Femur (tissue), 1 donor: ENCODE data around the gene TBKBP1.
A peak's percentile ranks its signal among the peaks of the same experiment; 100 is the strongest.

Source experiments
- DNase-seq: peaks from one replicate; pipeline ENCODE4 v3.0.0-alpha.2; 2017

The TBKBP1 gene

GRCh38 chr17:47698749-47699535 is 5.0 kb downstream of the TBKBP1 start:
- DNase-seq = peak; percentile 78

GRCh38 chr17:47699536-47699840 is 5.5 kb downstream of the TBKBP1 start:
- no peak for DNase-seq

- DNase-seq = no peak
Observed at GRCh38 chr17:47700471-47701449, 6.8 kb downstream of the TBKBP1 start.

GRCh38 chr17:47701608-47702007 is 7.6 kb downstream of the TBKBP1 start:
- no peak for DNase-seq

DNA sequence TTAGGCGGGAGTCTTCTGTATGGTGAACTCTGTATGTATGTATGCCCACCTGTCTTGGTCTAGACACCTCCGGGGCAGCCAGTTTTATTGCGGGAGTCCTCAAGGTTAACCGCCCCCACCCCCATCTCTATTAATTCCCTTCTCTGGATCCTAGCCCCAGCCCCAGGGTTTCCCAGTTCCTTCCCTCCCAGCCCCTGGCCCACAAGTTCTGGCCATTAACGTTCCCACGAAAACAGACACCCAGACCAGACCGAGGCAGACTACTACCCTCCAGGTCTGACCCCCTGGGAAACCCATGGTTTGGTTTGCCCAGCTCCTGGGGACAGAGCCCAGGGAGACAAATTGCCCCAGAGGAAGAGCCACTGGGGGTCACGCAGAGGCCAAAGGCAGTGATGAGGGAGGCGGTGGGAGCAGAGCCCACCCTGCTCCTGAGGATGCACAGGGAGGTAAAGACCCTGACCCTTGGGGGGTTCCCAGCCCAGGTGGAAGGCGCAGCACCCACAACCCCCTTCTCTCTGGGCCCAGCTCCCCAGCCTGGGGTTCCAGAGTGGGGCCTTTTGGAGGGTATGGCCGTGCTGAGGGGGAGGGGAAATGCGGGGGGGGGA is 8.5 kb downstream of the TBKBP1 start:
- DNase-seq = no peak

DNA sequence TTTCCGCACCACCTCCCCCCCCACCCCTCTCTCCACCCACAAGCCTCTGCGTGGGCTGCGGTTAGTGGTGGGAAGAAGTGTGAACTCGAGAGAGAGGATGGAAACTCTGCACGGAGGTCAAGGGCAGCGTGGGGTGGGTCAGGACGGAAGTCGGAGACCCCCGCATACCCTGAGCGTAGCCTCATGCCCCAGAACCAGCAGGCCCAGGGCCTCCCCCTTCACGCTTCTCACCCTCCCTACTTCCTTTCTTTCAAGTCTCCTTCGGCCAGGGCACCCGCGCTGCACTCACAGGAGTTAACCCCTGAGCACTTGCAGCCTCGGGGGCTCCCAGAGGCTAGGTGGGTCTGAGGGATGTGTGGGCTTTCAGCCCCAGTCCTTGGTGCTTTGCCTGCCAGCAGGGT is 9.2 kb downstream of the TBKBP1 start:
- no peak for DNase-seq

GRCh38 chr17:47703671-47704070 is 9.7 kb downstream of the TBKBP1 start:
- no peak for DNase-seq

- DNase-seq = no peak
Observed at GRCh38 chr17:47704116-47704515, 10.2 kb downstream of the TBKBP1 start.

- no peak for DNase-seq
Observed at GRCh38 chr17:47704736-47705135, 10.8 kb downstream of the TBKBP1 start.

DNA sequence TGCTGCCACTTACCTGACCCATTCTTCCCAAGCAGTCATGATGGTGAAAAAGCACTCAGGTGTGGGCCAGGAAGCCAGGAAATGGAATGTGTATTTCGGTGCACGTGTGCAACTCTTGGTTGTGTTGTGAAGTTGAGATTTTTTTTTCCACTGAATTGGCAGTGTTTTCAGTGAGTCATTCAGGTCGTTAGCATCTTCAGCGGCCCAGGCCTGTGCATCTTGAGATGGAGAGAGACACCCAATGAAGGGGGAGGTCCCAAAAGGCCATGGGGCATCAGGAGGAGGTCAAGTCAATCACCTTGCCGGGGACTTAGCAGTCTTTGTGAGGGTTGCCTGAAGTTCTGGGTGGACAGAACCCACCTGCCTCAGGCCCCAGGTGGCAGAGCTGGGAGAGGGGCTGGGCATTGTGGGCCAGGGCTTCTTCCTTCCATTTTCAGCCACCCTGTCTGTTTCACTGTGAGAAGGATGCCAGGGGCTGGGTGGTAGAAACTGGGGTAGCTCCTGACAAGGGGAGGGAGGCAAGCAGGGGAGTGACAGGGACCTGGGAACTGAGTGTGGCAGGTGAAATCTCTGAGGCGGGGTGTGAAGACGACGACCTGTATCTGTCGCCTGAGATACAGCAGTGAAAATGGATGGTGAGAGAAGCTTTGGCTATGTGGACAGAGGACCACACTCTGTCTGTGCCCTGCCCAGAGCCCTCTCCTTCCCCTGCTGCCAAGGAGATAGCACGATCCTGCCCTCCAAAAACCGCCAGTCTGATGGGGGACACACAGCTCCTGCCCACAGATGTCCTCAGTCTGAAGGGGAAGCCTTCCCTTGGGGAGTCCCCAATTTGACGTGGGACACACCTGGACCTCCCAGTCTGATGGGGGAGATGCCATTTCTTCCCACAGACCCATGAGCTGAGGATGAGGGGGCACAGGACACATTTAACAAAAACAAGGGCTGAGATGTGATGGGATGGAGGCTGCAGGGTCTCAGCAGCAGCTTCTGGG is 11.9 kb downstream of the TBKBP1 start:
- no peak for DNase-seq

DNA sequence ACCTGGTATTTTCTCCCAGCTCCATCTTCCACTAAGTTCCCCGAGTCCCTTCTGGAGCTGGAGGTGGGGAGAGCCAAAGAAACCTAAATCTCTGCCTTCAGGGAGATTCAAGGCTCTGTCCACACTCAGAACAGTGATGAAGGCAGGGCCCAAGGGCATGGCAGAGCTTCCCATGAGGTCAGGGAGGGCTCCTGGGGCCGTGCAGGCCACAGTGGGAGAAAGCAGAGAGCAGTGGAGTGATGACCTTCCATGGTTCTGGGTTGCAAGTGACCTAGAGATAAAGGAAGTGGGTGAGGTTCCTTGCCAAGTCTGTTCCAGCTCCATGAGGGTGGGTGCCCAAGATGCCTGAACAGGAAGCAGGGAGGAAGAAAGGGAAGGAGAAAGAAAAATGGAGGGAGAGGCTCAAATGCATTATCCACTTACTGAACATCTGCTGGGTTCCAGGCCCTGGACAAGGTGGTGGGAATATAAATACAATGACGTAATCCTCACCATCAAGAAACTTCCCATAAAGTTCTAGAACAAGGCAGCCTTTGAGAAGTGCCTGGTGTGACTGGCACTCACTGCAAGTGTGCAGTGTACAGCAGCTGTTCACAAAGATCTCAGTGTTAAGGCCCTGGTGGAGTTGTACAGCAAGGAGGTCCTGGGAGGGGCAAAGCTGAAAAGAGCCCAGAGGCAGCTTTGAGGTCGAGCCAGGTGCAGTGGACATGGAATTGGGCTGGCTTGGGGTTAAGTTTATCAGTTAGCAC is 13.3 kb downstream of the TBKBP1 start:
- DNase-seq = peak; percentile 66

- no peak for DNase-seq
Observed at GRCh38 chr17:47707884-47708283, 13.9 kb downstream of the TBKBP1 start.

DNA sequence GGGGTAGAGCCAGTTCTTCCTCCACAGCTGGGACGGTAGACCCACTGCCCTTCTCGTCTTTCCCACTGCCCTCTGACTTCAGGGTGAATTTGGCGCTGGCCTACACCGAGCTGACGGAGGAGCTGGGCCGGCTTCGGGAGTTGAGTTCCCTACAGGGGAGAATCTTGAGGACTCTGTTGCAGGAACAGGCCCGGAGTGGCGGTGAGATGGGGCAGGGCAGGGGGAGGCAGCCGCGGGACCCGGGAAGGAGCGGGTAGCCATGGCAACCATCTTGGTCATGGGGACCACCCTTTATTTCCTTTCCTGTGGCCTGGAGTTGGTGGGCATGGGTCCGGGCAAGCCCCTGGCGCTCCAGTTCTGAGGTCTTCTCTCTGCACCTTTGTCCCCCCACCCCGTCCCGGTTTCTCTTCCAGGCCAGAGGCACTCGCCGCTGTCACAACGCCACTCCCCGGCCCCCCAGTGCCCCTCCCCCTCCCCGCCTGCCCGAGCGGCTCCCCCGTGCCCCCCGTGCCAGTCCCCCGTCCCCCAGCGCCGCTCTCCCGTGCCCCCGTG is 14.4 kb downstream of the TBKBP1 start:
- DNase-seq = no peak

GRCh38 chr17:47708864-47709541 is 15.0 kb downstream of the TBKBP1 start:
- DNase-seq = peak; percentile 67

DNA sequence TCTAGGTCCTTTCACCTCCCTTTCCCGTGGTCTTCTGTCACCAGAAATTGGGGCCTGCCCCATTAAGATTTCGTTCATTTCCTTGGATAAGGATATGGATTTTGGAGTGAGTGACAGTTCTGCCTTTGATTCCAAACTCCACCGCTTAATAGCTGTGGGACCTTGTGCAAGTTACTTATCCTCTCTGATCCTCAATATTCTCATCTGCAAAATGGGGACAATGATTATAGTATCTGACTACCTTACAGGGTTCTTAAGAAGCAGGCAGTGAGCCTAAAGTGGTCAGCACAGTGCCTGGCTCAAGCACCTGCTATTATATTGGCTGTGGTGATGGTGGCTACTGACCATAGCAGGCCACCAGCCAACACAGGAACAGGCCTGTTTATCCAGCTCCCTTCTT is 15.6 kb downstream of the TBKBP1 start:
- DNase-seq = no peak

DNA sequence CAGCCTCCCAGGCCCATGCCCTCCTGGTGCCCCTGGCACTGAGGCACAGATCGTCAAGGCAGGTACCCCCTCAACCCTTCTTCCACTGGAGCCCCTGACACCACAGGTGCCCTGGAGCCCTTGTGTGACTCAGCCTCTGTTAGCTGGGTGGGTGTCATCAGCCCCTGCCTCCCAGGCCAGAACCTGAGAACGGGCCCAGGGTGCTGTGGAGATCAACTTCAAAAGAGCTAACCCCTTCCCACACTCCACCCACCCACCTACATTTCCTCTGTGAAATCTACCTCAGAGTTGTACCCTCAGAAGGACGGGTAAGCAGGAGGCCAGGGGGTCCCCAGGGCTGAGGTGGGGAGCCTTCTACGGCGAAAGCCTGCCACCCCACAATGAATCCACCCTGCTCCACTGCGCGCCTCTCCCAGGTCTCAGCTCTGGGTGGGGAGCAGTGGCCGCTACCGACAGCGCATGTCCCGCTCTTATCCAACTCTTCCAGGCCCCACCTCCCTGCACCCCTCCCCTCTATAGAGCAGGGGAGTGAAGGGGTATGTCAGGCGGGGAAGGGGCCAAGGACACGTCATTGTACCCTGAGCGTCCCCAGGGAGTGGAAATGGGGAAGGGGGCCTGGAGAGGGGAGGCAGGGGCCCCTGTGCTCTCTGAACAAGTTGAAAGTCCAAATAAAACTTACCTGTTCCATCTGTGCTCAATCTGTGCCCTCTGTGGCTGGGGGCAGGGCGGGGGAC is 17.6 kb downstream of the TBKBP1 start:
- DNase-seq = no peak

DNA sequence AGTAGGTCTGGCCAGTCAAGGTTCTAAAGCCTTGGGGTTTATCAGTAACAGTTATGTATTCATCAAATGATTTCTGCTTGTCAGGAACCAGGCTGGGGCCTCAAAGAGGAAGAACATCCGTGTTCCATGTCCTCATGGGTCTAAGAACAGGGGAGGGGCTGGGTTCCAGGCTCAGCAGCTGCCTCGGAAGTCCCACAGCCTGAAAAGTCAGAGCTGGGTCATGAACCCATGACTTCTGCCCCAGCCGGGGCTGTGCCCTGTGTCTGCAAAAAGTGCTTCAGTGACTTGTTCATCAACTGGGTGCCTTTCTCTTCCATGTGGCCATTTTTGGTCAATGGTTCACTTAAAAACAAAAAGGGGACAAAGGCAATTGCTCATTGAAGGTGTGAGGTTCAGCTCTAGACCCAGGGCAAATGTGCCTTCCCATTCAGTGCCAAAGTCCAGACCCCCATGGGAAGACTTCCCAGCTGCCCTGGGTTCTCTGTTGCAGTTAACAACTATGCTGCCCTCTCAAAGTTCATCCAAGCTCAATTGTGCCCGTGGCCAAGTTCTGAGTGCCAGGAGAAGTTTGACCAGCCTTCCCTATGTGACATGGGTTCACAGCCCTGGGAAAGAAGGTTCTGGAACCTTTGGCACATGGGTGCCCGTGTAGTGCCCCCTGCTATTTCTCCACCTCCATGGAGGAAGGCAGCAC is 18.5 kb downstream of the TBKBP1 start:
- no peak for DNase-seq

DNA sequence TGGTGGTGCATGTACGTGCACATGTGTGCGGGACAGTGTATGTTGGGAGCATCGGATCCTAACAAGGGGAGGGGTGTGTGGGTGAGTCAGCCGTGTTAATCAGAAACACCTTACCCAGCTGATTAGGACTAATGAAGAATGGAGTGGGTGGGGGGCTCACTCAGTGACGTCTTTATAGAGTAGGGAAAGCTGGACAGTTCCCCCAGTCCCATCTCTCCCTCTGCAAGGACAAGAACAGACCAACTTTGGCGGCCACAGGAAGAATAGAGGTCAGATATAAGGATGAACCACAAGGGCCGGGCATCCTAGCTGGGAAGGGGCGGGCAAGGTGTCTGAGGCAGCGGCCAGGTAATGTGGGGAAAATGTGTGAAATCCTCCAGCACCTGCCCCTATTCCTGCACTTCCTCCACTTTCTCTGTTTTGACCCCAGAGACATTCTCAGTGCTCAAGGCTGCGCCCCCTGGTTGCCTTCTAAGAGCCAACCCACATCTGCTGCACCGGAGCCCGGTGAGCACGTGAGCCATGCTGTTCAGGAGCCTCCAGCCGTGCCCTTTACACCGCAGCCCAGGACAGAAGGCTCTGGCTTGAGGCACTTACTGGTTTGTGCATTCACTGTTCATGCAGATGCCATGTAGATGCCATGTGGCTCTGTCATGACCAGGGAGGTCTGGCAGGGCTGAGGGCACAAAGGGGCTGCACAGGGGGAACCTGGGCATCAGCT is 20.2 kb downstream of the TBKBP1 start:
- no peak for DNase-seq
